Measurements from ENCODE around the gene AP3D1. TPM values are rescaled to one million over a fixed set of nuclear protein-coding genes. Genes with fewer than 3 reads are reported as not detected.
"Not testable (repeated sequence)": the region's sequence is repeated elsewhere in the genome, so short reads cannot be mapped to it uniquely, and the experiment has no call there.

Gene AP3D1
- total and polyA plus RNA-seq, 10 donors, result 32.8 to 112 (median 96.2) TPM

GRCh38 chr19:2129892-2130770 lies 21.2 kb downstream of the AP3D1 start:
- Histone ChIP-seq H3K36me3 (peaks cover 2 to 97% (median 85%) of the 10 kb centered on the region in 6 donors), H3K27ac (no peak overlapping the region), H3K4me3 (no peak overlapping the region), H3K9me3 (no peaks in the 10 kb centered on the region), H3K4me1 (no peaks in the 10 kb centered on the region), H3K27me3 (replicated peaks in 1 of 7) (no peaks in the 10 kb centered on the region)
- no peak for DNase-seq
- intact Hi-C loops (cut with DNase I; ENCODE audit: low total_unique reads), result no loop called here
- 95 to 98% (median 97%) methylated on average over 15 to 28 of the region's 28 CpGs for WGBS, 5 donors
- TF ChIP-seq, protein P1, sequence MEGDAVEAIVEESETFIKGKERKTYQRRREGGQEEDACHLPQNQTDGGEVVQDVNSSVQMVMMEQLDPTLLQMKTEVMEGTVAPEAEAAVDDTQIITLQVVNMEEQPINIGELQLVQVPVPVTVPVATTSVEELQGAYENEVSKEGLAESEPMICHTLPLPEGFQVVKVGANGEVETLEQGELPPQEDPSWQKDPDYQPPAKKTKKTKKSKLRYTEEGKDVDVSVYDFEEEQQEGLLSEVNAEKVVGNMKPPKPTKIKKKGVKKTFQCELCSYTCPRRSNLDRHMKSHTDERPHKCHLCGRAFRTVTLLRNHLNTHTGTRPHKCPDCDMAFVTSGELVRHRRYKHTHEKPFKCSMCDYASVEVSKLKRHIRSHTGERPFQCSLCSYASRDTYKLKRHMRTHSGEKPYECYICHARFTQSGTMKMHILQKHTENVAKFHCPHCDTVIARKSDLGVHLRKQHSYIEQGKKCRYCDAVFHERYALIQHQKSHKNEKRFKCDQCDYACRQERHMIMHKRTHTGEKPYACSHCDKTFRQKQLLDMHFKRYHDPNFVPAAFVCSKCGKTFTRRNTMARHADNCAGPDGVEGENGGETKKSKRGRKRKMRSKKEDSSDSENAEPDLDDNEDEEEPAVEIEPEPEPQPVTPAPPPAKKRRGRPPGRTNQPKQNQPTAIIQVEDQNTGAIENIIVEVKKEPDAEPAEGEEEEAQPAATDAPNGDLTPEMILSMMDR (IDR thresholded peaks at IDR 0.05 in 8 of 11, conservative IDR thresholded peaks at IDR 0.05 in 3 of 11), result no peak
- peak in 1 of 3 donors; percentile 38 for TF ChIP-seq POLR2AphosphoS5 (IDR thresholded peaks at IDR 0.05)

DNA sequence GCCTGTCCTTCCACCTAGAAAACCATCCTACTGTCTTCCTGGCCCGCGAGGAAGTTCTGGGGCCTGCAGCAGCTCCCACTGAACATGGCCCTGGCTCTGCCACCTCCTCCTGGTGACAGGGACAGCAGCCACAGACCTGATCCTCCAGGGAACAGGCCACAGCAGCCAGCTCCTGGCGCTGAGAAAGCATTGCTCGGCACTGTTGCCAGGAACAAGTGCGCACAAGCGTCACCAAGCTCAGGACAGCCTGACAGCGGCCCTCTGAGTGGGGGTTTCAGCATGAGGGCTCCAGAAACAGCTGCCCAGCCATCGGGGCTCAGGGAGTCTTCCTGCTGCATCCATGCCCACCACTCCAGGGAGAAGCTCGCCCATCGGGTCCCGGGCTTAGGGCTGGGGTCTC lies 21.9 kb downstream of the AP3D1 start:
- no peak overlapping the region for H3K4me3 ChIP-seq
- no peak for DNase-seq

DNA sequence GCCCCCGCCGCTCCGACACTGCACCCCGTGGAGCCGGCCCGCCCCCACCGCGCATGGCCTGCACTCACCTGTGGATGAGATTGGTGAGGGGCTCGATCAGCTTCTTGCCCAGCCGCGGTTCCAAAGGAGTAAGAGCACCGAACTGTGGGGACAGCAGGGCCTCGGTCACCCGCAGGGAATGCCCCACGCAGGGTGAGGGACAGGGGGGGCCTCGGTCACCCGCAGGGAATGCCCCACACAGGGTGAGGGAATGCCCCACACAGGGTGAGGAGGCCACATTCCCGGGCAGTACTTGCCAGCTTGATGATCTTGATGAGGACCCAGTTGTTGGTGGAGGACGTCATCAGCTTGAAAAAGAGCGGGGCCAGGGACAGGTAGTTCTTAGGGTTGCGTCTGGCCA lies 22.3 kb downstream of the AP3D1 start:
- Histone ChIP-seq H3K27ac (no peak overlapping the region), H3K27me3 (replicated peaks in 1 of 7) (no peaks in the 10 kb centered on the region), H3K9me3 (no peaks in the 10 kb centered on the region), H3K4me3 (no peak overlapping the region), H3K36me3 (peaks cover 2 to 97% (median 88%) of the 10 kb centered on the region in 6 donors), H3K4me1 (no peaks in the 10 kb centered on the region)
- 85 to 100% (median 97%) methylated on average over 6 to 21 of the region's 21 CpGs for WGBS, 5 donors
- intact Hi-C loops (cut with DNase I; ENCODE audit: low total_unique reads), result no loop called here
- DNase-seq, result no peak
- TF ChIP-seq POLR2A (IDR thresholded peaks at IDR 0.05) (no peak), POLR2AphosphoS5 (IDR thresholded peaks at IDR 0.05) (peak in 1 of 3 donors; percentile 35)
- TF ChIP-seq, protein P1 (IDR thresholded peaks at IDR 0.05 in 8 of 11, conservative IDR thresholded peaks at IDR 0.05 in 3 of 11), result no peak

More for the DNA sequence above, 21.9 kb downstream of the AP3D1 start:
- WGBS, 5 donors, result 94 to 100% (median 97%) methylated on average over 4 to 11 of the region's 11 CpGs
- Histone ChIP-seq H3K27me3 (replicated peaks in 1 of 7) (no peaks in the 10 kb centered on the region), H3K4me1 (no peaks in the 10 kb centered on the region), H3K36me3 (peaks cover 2 to 97% (median 86%) of the 10 kb centered on the region in 6 donors), H3K27ac (no peak overlapping the region), H3K9me3 (no peaks in the 10 kb centered on the region)
- intact Hi-C loops (cut with DNase I; ENCODE audit: low total_unique reads), result no loop called here
- TF ChIP-seq POLR2AphosphoS5 (IDR thresholded peaks at IDR 0.05) (no peak), POLR2A (IDR thresholded peaks at IDR 0.05) (no peak)
- TF ChIP-seq, protein P1 (IDR thresholded peaks at IDR 0.05 in 8 of 11, conservative IDR thresholded peaks at IDR 0.05 in 3 of 11), result no peak

- H3K9me3 ChIP-seq; H3K4me1 ChIP-seq; DNase-seq; H3K27ac ChIP-seq; intact Hi-C loops (cut with DNase I; ENCODE audit: low total_unique reads); H3K4me3 ChIP-seq; H3K27me3 ChIP-seq (replicated peaks in 1 of 7): not testable (repeated sequence)
- 80 to 93% (median 91%) methylated on average over 3 to 29 of the region's 34 CpGs for WGBS, 5 donors
- H3K36me3 ChIP-seq, result peaks cover 2 to 97% (median 90%) of the 10 kb centered on the region in 6 donors
Observed at GRCh38 chr19:2128252-2128651, 23.1 kb downstream of the AP3D1 start.

Measured in spleen (tissue), 11 donors.